Colonic mucosa (tissue), 4 donors: ENCODE data around the gene SETBP1. TPM values are rescaled to one million over a fixed set of nuclear protein-coding genes. Genes with fewer than 3 reads are reported as not detected.
A peak's percentile ranks its signal among the peaks of the same experiment; 100 is the strongest.

Source experiments
- DNase-seq: peaks from one replicate; pipeline ENCODE4 v3.0.0-alpha.2; 2020
- H3K27ac ChIP-seq: fragments of 200-600 bp; one replicate; pipeline ENCODE4 v1.8.0; 2021
- H3K27me3 ChIP-seq: fragments of 200-600 bp; one replicate; pipeline ENCODE4 v1.8.0; 2021
- H3K36me3 ChIP-seq: fragments of 200-600 bp; one replicate; pipeline ENCODE4 v1.8.0; 2021
- H3K4me1 ChIP-seq: fragments of 200-600 bp; one replicate; pipeline ENCODE4 v1.8.0; 2021; ENCODE audit warnings: mild to moderate bottlenecking
- H3K4me3 ChIP-seq: fragments of 200-600 bp; one replicate; pipeline ENCODE4 v1.8.0; 2021
- H3K9ac ChIP-seq, 2 donors: one replicate each; pipeline ENCODE4 v1.7.0; 2013; ENCODE audit warnings: control low read depth in 2 of 2, low read depth in 2 of 2, low read length in 2 of 2
- H3K9me3 ChIP-seq: fragments of 200-600 bp; one replicate; pipeline ENCODE4 v1.8.0; 2021
- intact Hi-C: fragments of 100-400 bp; cut with DNase I; formaldehyde crosslinking; loops from one replicate; pipeline ENCODE4 v1.14.1; 2022
- total RNA-seq, 2 donors: library from RNA; stranded (reverse); fragmentation: NEBNext Ultra II Directional in 1 of 2; extraction: Animal tissue kit (Norgen Biotek cat#: 25700) in 1 of 2; gene quantifications; one replicate each; pipeline ENCODE4 v1.2.1, GENCODE V29; 2021
- TF ChIP-seq, protein P1 (sequence below): fragments of 200-600 bp; IDR thresholded peaks from one replicate; pipeline ENCODE4 v1.8.0; 2022; ENCODE audit warnings: antibody characterized with exemption, mild to moderate bottlenecking
- donor health status: healthy.
- donor health status: DM: no; HTN: no; CAD: no.
- donor health status: DM: no; HTN: no; CAD: no.

Gene SETBP1
- total RNA-seq, 2 donors from 2014 or later, result 9.6 to 11.8 TPM

DNA sequence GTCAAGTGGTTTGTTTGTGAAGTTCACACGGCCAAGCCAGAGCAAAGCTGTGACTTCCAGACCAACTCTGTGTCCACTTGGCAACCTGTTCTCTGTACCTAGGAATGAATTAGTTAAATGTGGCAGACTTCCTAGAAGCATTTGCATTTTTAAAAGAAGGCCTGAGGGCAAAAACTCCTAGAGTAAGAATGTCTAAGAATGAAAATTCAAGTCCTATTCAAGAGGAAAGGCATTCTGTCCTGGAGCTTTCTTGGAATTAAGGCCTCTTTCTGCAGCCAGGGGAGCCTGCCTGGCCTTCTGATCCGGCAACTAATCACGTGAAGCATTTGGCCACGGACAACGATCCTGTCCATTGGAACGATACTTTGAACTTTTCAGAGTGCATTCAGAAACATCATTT is 155.0 kb downstream of the SETBP1 start:
- no peak overlapping the region for H3K9ac ChIP-seq
- intact Hi-C loops, result no loop called here
- H3K4me1 ChIP-seq, result peaks cover 8% of the 10 kb centered on the region
- DNase-seq, result no peak
- TF ChIP-seq, protein P1, sequence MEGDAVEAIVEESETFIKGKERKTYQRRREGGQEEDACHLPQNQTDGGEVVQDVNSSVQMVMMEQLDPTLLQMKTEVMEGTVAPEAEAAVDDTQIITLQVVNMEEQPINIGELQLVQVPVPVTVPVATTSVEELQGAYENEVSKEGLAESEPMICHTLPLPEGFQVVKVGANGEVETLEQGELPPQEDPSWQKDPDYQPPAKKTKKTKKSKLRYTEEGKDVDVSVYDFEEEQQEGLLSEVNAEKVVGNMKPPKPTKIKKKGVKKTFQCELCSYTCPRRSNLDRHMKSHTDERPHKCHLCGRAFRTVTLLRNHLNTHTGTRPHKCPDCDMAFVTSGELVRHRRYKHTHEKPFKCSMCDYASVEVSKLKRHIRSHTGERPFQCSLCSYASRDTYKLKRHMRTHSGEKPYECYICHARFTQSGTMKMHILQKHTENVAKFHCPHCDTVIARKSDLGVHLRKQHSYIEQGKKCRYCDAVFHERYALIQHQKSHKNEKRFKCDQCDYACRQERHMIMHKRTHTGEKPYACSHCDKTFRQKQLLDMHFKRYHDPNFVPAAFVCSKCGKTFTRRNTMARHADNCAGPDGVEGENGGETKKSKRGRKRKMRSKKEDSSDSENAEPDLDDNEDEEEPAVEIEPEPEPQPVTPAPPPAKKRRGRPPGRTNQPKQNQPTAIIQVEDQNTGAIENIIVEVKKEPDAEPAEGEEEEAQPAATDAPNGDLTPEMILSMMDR, result no peak
- no peak overlapping the region for H3K27ac ChIP-seq
- H3K27me3 ChIP-seq, result no peaks in the 10 kb centered on the region
- H3K4me3 ChIP-seq, result no peak overlapping the region
- H3K36me3 ChIP-seq, result no peaks in the 10 kb centered on the region
- no peaks in the 10 kb centered on the region for H3K9me3 ChIP-seq

DNA sequence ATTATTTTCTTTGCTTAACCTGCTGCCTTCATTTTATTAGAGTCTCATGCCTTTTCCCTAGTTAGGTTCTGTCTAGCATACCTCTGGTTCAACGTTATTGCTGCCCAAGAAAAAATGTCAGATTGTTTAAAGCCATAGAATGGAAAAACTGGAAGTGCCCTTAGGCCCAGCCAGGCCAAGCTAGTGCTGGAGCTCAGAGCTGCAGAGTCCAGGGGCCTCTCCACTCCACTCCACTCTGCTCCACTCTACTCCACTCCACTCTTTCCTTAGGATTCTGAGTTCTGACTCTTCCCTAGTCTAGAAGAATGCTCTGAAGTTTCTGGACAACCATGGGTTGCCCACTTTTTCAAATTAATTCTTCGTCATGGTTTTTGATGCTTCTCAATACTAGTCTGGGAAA is 155.6 kb downstream of the SETBP1 start:
- H3K9ac ChIP-seq, result no peak overlapping the region
- no peaks in the 10 kb centered on the region for H3K27me3 ChIP-seq
- TF ChIP-seq, protein P1, result no peak
- H3K4me3 ChIP-seq, result no peak overlapping the region
- no peaks in the 10 kb centered on the region for H3K9me3 ChIP-seq
- intact Hi-C loops, result no loop called here
- no peaks in the 10 kb centered on the region for H3K36me3 ChIP-seq
- no peak for DNase-seq
- H3K27ac ChIP-seq, result no peak overlapping the region
- H3K4me1 ChIP-seq, result peaks cover 8% of the 10 kb centered on the region

DNA sequence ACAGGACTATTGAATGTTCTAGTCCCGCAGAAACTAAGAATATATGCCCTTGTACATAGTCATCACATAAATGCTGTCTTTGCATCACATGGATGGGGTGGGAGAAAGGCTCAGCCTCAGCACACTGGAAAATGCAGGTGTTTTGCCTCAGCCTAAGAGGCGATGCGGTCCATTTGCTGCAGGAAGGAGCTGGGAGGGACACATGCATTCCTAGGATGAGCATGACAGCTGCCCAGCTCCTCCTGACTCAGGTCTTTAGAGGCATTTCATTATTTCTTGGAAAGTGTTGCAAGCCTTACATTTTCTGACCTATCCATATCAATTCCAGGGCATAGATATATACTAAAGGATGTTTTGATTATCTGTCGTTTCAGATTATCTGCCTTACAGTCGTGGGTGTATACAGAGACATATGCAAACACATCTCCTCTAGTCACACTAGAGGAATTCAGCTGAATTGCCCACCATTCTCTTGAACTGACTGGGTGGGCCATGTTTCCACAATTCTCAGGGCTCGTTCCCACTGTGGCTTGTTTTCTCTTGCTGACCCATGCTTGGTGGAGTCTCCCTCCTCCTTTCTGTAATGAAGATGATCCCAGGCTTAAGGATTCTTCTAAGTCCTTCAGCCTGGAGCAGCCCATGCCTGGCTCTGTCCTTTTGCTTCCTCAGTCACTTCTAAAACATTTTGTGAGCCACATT is 156.9 kb downstream of the SETBP1 start:
- TF ChIP-seq, protein P1, result no peak
- Histone ChIP-seq H3K27ac (no peak overlapping the region), H3K27me3 (no peaks in the 10 kb centered on the region), H3K36me3 (no peaks in the 10 kb centered on the region), H3K4me3 (no peak overlapping the region), H3K4me1 (peaks cover 8% of the 10 kb centered on the region), H3K9me3 (no peaks in the 10 kb centered on the region), H3K9ac (no peak overlapping the region)
- intact Hi-C loops, result no loop called here
- no peak for DNase-seq

DNA sequence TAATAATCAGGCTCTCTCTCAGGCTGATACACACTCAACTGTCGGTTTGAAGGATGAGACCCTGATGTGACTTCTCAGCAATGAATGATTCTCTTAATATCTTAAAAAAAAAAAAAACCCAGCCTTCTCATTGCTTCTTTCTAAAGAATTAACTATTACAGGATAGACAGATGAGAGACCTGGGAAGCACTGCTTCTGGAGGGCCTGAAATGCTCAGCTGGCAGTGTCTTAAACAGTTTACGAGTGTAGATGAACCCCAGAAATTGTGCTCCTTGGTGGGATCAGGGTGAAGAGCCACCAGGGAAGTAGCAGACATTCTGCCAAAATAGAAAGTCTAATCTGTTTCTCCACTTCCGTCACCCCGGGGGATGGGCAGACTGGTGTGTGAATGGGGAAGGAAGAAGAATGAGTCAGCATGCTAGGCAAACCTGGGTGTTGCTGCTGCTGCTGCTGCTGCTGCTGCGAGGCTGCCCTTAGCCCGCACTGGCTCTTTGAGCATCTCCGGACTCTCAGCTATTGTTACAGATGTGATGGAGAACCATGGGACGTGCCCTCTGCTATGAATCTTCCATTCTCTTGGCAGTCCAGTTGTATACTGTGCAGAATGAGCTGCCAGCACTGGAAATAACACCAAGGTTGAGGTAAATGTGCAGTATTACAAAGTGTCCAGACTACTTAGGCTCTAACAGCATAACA is 158.4 kb downstream of the SETBP1 start:
- H3K36me3 ChIP-seq, result no peaks in the 10 kb centered on the region
- no peak overlapping the region for H3K9ac ChIP-seq
- no peaks in the 10 kb centered on the region for H3K9me3 ChIP-seq
- intact Hi-C loops, result no loop called here
- no peaks in the 10 kb centered on the region for H3K27me3 ChIP-seq
- peak; percentile 82 for DNase-seq
- TF ChIP-seq, protein P1, result no peak
- H3K27ac ChIP-seq, result no peak overlapping the region
- H3K4me3 ChIP-seq, result no peak overlapping the region
- H3K4me1 ChIP-seq, result peaks cover 8% of the 10 kb centered on the region

DNA sequence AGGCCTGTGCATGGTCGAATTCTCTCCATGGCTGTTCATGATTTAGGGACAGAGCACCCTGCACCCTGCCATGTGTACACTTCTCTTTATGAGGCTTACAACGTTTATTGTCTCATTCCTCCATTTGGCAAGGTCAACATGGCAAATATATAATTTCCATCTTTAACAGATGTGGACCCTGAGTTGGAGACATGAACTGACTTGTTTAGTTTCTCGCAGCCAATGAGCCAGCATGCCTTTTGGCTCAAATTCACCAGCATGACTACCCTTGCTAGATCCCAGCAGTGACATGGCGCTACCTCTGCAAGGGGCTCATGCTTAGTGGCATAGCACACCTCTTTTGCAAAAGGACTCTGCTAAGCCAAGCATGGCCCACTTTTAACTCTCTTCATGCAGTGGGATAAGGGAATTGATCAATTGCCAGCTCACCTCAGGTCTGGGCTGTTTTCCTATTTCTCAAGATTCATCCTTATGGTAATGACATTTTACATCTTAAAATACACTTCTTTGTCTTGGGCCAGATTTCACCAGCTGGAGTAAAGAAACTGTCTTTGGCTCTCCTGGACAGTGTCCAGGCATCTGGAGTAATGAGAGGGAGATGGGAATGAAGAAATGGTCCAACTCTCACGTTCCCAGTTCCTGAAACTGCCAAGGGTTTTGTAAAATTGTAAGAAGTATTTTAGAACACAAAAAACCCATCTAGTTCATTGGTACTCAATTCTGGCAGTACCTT is 159.5 kb downstream of the SETBP1 start:
- H3K9me3 ChIP-seq, result no peaks in the 10 kb centered on the region
- intact Hi-C loops, result no loop called here
- H3K27me3 ChIP-seq, result no peaks in the 10 kb centered on the region
- H3K36me3 ChIP-seq, result no peaks in the 10 kb centered on the region
- peaks cover 8% of the 10 kb centered on the region for H3K4me1 ChIP-seq
- no peak for DNase-seq
- TF ChIP-seq, protein P1, result no peak
- H3K9ac ChIP-seq, result no peak overlapping the region
- no peak overlapping the region for H3K27ac ChIP-seq
- H3K4me3 ChIP-seq, result no peak overlapping the region
